Endothelial cell of umbilical vein (primary cell): Measurements from ENCODE around the gene CDC14B. TPM values are rescaled to one million over a fixed set of nuclear protein-coding genes. Genes with fewer than 3 reads are reported as not detected.

Experiments used
- BruUV-seq: library from RNA; stranded (reverse); fragments of 400-500 nt; replicated peaks from 2 replicates; lab custom pipeline; 2021; lab: Mats Ljungman, UMichigan
- CTCF ChIA-PET: fragments of 300-600, 350-600 bp; sonication (Branson Sonifier 250); formaldehyde crosslinking; loops from one replicate; lab custom pipeline; 2021; ENCODE audit warnings: antibody characterized with exemption, inconsistent platforms; lab: Charles Lee
- POLR2A ChIA-PET: fragments of 300-600, 350-600 bp; sonication (Branson Sonifier 250); formaldehyde crosslinking; loops from one replicate; lab custom pipeline; 2021; ENCODE audit warnings: antibody characterized with exemption, inconsistent platforms; lab: Charles Lee
- DNase-seq: peaks from one replicate; pipeline ENCODE4 v3.0.0-alpha.2; 2011; ENCODE audit warnings: low read depth, low spot score
- FAIRE-seq: peaks from 2 replicates; lab custom pipeline; 2011; peaks lifted over from hg19 to GRCh38; lab: Jason Lieb, UNC
- H2AFZ ChIP-seq: 2 replicates; pipeline ENCODE4 v1.6.0; 2012; ENCODE audit warnings: low read depth, low read length, control low read depth, inconsistent platforms
- H3K27ac ChIP-seq: 2 replicates; pipeline ENCODE4 v1.5.1; 2011; ENCODE audit warnings: low read depth, mild to moderate bottlenecking, control low read depth, low read length, moderate library complexity; ENCODE audit not compliant: insufficient read depth
- H3K27me3 ChIP-seq, 2 experiments: 2 replicates each; pipeline versions ENCODE4 v1.6.0 to v1.6.1; 2011; ENCODE audit warnings: low read length in 2 of 2, mixed read lengths in 1 of 2; ENCODE audit not compliant: control insufficient read depth in 2 of 2, insufficient read depth in 2 of 2
- H3K36me3 ChIP-seq, 2 experiments: 2 replicates in 1 of 2; 3 replicates in 1 of 2; pipeline ENCODE4 v1.5.1; 2011; ENCODE audit warnings: low read length in 2 of 2, mild to moderate bottlenecking in 1 of 2, moderate library complexity in 1 of 2; ENCODE audit not compliant: control insufficient read depth in 2 of 2, insufficient read depth in 2 of 2; ENCODE audit errors: extremely low read depth in 1 of 2
- H3K4me1 ChIP-seq: 3 replicates; pipeline ENCODE4 v1.5.1; 2011; ENCODE audit warnings: mild to moderate bottlenecking, low read length; ENCODE audit not compliant: control insufficient read depth, insufficient read depth; ENCODE audit errors: extremely low read depth
- H3K4me2 ChIP-seq: 2 replicates; pipeline ENCODE4 v1.6.1; 2011; ENCODE audit warnings: low read length, control low read depth, mixed read lengths; ENCODE audit not compliant: insufficient read depth
- H3K4me3 ChIP-seq, 3 experiments: fragments of 200-600 bp in 1 of 3; sonication (generic), shearing (Covaris generic) in 1 of 3; replicated peaks in 1 of 3; 2 replicates each; pipeline ENCODE4 v1.5.1; 2011 to 2016; ENCODE audit warnings: control low read depth in 3 of 3, low read length in 3 of 3, mild to moderate bottlenecking in 2 of 3, inconsistent platforms in 1 of 3, low read depth in 1 of 3, moderate library complexity in 1 of 3; ENCODE audit not compliant: insufficient read depth in 1 of 3
- H3K79me2 ChIP-seq: 2 replicates; pipeline ENCODE4 v1.6.0; 2012; ENCODE audit warnings: low read length, inconsistent platforms; ENCODE audit not compliant: control insufficient read depth, insufficient read depth
- H3K9ac ChIP-seq: replicated peaks from 2 replicates; pipeline ENCODE3; 2011; ENCODE audit warnings: low read length, control low read depth; ENCODE audit not compliant: insufficient read depth; ENCODE audit errors: extremely low read depth
- H3K9me1 ChIP-seq: replicated peaks from 3 replicates; pipeline ENCODE4 v1.6.0; 2011; ENCODE audit warnings: mild to moderate bottlenecking, low read length; ENCODE audit not compliant: control insufficient read depth, insufficient read depth; ENCODE audit errors: extremely low read depth
- H3K9me3 ChIP-seq: replicated peaks from 2 replicates; pipeline ENCODE4 v1.5.1; 2012; ENCODE audit warnings: low read length, inconsistent platforms; ENCODE audit not compliant: control insufficient read depth, insufficient read depth
- H4K20me1 ChIP-seq: replicated peaks from 2 replicates; pipeline ENCODE3; 2011; ENCODE audit warnings: mild to moderate bottlenecking, low read length; ENCODE audit not compliant: control insufficient read depth, insufficient read depth; ENCODE audit errors: extremely low read depth
- EZH2 ChIP-seq: IDR thresholded peaks from 2 replicates; pipeline ENCODE4 v1.6.1; 2012; ENCODE audit warnings: borderline replicate concordance, low read depth, mild to moderate bottlenecking, moderate library complexity, low read length, inconsistent platforms; ENCODE audit not compliant: severe bottlenecking
- FOS ChIP-seq: IDR thresholded peaks from 2 replicates; pipeline ENCODE4 v1.6.1; 2011; ENCODE audit warnings: mild to moderate bottlenecking, low read length, moderate library complexity, borderline replicate concordance; ENCODE audit not compliant: insufficient read depth
- GATA2 ChIP-seq: IDR thresholded peaks from 2 replicates; pipeline ENCODE4 v1.7.0; 2011; ENCODE audit warnings: low read depth, mild to moderate bottlenecking, moderate library complexity, mixed read lengths, low read length; ENCODE audit not compliant: insufficient read length, insufficient read depth
- JUN ChIP-seq: IDR thresholded peaks from 2 replicates; pipeline ENCODE4 v1.6.1; 2011; ENCODE audit warnings: borderline replicate concordance, low read depth; ENCODE audit not compliant: insufficient read length, insufficient read depth
- MYC ChIP-seq: IDR thresholded peaks from one replicate; pipeline ENCODE4 v1.6.1; 2011; ENCODE audit warnings: mild to moderate bottlenecking, low read depth, low read length
- POLR2A ChIP-seq: IDR thresholded peaks from 2 replicates; pipeline ENCODE4 v1.6.1; 2012; ENCODE audit warnings: low read depth, mild to moderate bottlenecking, control low read depth, low read length
- POLR2AphosphoS5 ChIP-seq: IDR thresholded peaks from 2 replicates; pipeline ENCODE4 v1.6.1; 2012; ENCODE audit warnings: low read depth, mild to moderate bottlenecking, control low read depth, low read length, moderate library complexity; ENCODE audit not compliant: insufficient read depth
- dilution Hi-C: fragments of 300-500 bp; cut with MboI; formaldehyde crosslinking; loops from one replicate; pipeline ENCODE4 v1.15.0; 2019; ENCODE audit warnings: low sequenced_read_pairs; ENCODE audit not compliant: extremely low pct_ligation_motif_present
- intact Hi-C: fragments of 100-400 bp; cut with micrococcal nuclease; formaldehyde crosslinking; loops from one replicate; pipeline ENCODE4 v1.10.0; 2022
- polyA plus RNA-seq, 4 experiments: library from polyadenylated mRNA; depleted of rRNA in 3 of 4; stranded (reverse) in 3 of 4; unstranded in 1 of 4; fragments of >200 nt; gene quantifications; 2 replicates each; pipeline versions ENCODE4 v1.2.1 to v1.2.3, GENCODE V29; 2011 to 2012; ENCODE audit warnings: missing spikeins in 1 of 4
- total RNA-seq: library from RNA; stranded (reverse); gene quantifications from 2 replicates; pipeline ENCODE4 v1.2.3, GENCODE V29; 2021
- TF ChIP-seq, protein P1 (sequence below): IDR thresholded peaks from 2 replicates; pipeline ENCODE4 v1.6.1; 2011; ENCODE audit not compliant: insufficient read depth, insufficient read length
- TF ChIP-seq, protein P2 (sequence below), 2 donors: IDR thresholded peaks; 1 replicate in 1 of 2; 2 replicates in 1 of 2; pipeline ENCODE4 v1.5.1; 2011; ENCODE audit warnings: low read length in 2 of 2, mild to moderate bottlenecking in 2 of 2, moderate library complexity in 2 of 2, control low read depth in 1 of 2, inconsistent platforms in 1 of 2, low read depth in 1 of 2; ENCODE audit not compliant: insufficient read depth in 1 of 2; ENCODE audit errors: extremely low read depth in 1 of 2

CDC14B gene
- total and polyA plus RNA-seq, 2 donors (not counting 3 experiments of a cell fraction or from before 2014, with no cell fraction given), result 0.39 to 0.93 TPM

DNA sequence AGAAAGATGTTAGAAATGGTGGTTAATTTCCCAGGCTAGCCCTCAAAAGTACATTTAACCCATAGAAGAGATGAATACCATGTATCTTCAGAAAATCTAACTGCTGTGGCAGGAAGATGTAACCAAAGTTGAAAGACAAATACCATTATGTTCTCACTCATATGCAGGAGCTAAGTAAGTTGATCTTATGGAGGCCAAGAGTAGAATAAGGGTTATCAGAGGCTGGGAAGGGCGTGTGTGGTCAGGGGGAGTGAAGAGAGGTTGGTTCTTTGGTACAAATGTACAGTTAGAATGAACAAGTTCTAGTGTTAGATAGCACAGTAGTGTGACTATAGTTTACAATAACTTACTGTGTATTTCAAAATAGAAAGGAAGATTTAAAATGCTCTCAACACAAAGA is 61.7 kb downstream of the CDC14B start:
- dilution Hi-C loops, result no loop called here
- H3K9me3 ChIP-seq, result no peaks in the 10 kb centered on the region
- peaks cover 4 to 10% of the 10 kb centered on the region in 2 experiments for H3K27me3 ChIP-seq
- intact Hi-C loops, result no loop called here
- H3K4me3 ChIP-seq, result no peak overlapping the region
- no peaks in the 10 kb centered on the region for H3K36me3 ChIP-seq
- H3K9ac ChIP-seq, result no peak overlapping the region
- H2AFZ ChIP-seq, result no peak overlapping the region
- no peak for DNase-seq
- ChIA-PET CTCF (interaction anchor here (1.0 kb wide), 1 partner anchor 8 kb away, joined by 3 read pairs; no protein-coding TSS in a partner anchor), POLR2A (interaction anchor here (0.6 kb wide), 1 partner anchor 673 kb away, joined by 6 read pairs; no protein-coding TSS in a partner anchor)
- H4K20me1 ChIP-seq, result no peaks in the 10 kb centered on the region
- no peaks in the 10 kb centered on the region for H3K79me2 ChIP-seq
- TF ChIP-seq GATA2, result no peak
- TF ChIP-seq POLR2AphosphoS5, result no peak
- no peak for TF ChIP-seq EZH2
- no peak for TF ChIP-seq POLR2A
- no peak for TF ChIP-seq MYC
- no peak for TF ChIP-seq FOS
- TF ChIP-seq, protein P1, sequence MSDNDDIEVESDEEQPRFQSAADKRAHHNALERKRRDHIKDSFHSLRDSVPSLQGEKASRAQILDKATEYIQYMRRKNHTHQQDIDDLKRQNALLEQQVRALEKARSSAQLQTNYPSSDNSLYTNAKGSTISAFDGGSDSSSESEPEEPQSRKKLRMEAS, result no peak
- TF ChIP-seq, protein P2, sequence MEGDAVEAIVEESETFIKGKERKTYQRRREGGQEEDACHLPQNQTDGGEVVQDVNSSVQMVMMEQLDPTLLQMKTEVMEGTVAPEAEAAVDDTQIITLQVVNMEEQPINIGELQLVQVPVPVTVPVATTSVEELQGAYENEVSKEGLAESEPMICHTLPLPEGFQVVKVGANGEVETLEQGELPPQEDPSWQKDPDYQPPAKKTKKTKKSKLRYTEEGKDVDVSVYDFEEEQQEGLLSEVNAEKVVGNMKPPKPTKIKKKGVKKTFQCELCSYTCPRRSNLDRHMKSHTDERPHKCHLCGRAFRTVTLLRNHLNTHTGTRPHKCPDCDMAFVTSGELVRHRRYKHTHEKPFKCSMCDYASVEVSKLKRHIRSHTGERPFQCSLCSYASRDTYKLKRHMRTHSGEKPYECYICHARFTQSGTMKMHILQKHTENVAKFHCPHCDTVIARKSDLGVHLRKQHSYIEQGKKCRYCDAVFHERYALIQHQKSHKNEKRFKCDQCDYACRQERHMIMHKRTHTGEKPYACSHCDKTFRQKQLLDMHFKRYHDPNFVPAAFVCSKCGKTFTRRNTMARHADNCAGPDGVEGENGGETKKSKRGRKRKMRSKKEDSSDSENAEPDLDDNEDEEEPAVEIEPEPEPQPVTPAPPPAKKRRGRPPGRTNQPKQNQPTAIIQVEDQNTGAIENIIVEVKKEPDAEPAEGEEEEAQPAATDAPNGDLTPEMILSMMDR (IDR thresholded peaks at IDR 0.05; ENCODE audit: extremely low read depth in 1 of 2, insufficient read depth in 1 of 2, low read depth in 1 of 2, low read length in 2 of 2), result no peak
- TF ChIP-seq JUN, result no peak
- BruUV-seq, result no TSS peak
- H3K4me2 ChIP-seq, result no peak overlapping the region
- FAIRE-seq, result no peak
- H3K9me1 ChIP-seq, result no peaks in the 10 kb centered on the region
- H3K4me1 ChIP-seq, result no peaks in the 10 kb centered on the region
- H3K27ac ChIP-seq, result no peak overlapping the region
